Putamen (tissue), 1 donor: ENCODE measurements around the gene OSR1.
A peak's percentile ranks its signal among the peaks of the same experiment; 100 is the strongest.
"Not testable (repeated sequence)": the region's sequence is repeated elsewhere in the genome, so short reads cannot be mapped to it uniquely, and the experiment has no call there.

ENCODE experiments used
- DNase-seq: peaks from one replicate; pipeline ENCODE4 v3.0.0-alpha.2; 2016; ENCODE audit warnings: low spot score

The OSR1 gene

DNA sequence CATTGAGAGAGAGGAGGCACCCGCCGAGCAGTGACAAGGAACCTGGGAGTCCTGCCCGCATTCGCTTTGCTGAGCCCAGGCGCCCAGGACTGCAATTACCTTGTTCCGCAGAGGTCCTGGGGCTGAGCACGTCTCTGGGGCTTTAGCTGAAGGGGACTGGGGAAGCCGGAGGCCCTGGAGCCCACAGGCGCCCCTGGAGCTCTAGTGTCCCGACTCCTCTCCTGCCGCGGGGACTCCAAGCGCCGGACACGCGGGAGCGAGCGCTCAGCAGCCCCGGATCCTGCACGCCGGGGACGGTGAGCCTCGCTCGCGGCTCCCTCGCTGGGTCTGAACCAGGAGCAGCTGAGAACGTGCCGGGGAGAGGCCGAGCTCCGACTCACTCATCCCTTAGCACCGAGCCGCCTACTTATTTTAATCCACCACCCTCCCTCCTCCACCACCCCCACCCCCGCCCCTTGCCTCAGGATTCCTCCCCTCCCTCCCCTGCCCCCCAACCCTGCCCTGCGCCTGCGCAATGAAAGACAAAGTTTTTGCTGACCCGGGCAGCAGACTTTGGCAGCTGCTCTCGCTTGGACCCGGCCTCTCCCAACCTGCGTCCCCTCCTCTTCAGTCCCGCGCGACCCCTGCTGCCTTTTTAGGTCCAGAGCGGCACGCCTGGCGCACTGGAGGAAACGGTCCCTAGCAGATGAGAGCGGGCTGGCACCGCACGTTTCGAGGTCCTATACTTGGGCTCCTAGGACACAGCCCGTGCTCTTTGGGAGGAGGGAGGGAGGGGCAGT is at the start of gene OSR1:
OSR1 (minus strand) TSS at position 382 of the 779 bp plus-strand sequence. CDS start 4,818 bp downstream, outside the sequence.
- DNase-seq = no peak

- no peak for DNase-seq
These were observed 45.4 kb upstream of the OSR1 start for GRCh38 chr2:19403785-19404184.

DNA sequence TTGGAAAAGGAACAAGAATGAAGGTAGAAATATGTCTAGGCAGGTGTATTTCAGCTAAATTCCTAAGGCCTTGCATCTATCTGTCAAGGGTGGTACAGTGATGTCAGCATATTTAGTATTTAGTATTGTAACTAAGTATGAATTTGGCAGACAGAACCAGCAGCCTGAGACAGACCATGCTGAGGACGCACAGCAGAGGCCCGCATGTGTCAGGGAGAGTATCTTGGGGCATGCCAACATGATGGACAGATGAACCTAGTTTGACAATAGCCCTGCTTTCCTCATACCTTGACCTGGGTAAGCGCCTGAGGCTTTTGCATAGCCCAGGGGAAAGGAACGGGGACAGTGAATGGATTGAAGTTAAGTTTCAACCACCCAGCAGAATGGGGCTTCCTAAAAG is 33.8 kb upstream of the OSR1 start:
- no peak for DNase-seq

DNA sequence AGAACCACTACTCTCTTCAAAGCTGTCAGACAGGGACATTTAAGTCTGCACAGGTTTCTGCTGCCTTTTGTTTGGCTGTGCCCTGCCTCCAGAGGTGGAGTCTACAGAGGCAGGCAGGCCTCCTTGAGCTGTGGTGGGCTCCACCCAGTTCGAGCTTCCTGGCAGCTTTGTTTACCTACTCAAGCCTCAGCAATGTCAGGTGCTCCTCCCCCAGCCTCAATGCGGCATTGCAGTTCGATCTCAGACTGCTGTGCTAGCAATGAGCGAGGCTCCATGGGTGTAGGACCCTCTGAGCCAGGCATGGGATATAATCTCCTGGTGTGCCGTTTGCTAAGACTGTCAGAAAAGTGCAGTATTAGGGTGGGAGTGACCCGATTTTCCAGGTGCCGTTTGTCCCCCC is 31.0 kb upstream of the OSR1 start:
- not testable (repeated sequence) for DNase-seq

GRCh38 chr2:19380532-19380931 is 22.1 kb upstream of the OSR1 start:
- no peak for DNase-seq

- no peak for DNase-seq
These were observed 20.5 kb upstream of the OSR1 start for GRCh38 chr2:19378939-19379338.

GRCh38 chr2:19377717-19378116 is 19.3 kb upstream of the OSR1 start:
- DNase-seq = no peak

DNA sequence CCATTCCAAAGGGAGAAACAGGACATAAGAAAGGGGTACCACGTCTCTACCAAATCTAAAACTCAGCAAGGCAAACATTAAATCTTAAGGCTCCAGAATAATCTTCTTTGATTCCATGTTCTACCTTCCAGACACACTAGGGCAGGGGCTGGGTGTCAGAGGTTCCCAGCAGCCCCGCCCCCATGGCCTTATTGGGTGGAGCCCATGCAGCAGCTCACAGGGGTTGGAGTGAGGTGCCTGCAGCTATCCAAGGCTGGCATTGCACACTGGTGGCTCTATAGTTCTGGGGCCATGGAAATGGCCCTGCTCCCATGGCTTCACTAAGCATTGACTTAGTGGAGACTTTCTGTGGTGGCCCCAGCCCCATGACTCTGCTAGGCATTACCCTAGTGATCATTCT is 14.9 kb upstream of the OSR1 start:
- no peak for DNase-seq

DNA sequence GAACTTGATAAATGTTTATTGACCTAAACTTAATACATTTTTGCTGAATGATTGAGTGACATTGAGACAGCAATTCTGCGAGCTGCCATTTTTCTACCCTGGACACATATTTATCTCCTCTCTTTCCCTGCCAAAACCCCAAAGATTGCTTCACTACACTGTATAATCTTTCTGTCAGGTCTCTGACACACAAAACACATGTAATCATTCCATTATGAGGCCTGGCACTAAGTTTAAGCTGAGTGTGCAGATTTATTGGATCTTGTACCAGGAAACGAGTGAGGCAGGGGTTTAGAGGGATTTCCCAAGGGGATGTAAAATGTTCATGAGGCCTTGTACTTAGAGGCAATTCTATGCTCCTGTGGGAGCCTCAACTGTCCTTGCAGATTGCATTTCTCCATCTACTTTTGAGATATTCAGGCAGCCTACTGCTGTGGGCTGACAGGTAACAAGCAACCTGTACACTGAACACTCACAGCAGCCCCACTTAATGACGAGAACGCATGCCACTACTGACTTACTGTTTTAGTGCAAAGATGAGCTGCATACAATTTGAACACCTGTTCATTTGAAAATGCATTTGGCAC is 13.7 kb upstream of the OSR1 start:
- DNase-seq = no peak

- no peak for DNase-seq
These were observed 11.0 kb upstream of the OSR1 start for GRCh38 chr2:19369341-19369955.

GRCh38 chr2:19368760-19369159 is 10.3 kb upstream of the OSR1 start:
- DNase-seq = no peak

GRCh38 chr2:19367326-19367725 is 8.9 kb upstream of the OSR1 start:
- DNase-seq = no peak

- no peak for DNase-seq
These were observed 6.7 kb upstream of the OSR1 start for GRCh38 chr2:19365126-19365525.

GRCh38 chr2:19364014-19364413 is 5.6 kb upstream of the OSR1 start:
- DNase-seq = no peak

DNA sequence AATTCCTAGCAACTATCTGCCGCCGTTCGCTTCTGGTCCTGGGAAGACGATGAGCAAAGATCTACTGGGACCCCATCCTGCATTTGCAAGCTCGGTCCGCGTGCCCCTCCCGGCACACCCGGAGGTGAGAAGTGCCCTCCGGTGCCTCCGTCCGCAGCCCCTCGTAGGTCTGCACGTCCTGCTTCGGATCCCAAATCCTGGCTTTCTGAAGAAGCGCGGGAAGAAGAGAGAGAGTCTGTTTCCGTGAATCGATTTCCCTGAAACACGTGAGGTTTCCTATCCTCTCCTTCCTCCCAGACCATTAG is 5.0 kb upstream of the OSR1 start:
- no peak for DNase-seq

GRCh38 chr2:19362755-19363473 is 4.5 kb upstream of the OSR1 start:
- peak; percentile 72 for DNase-seq

- no peak for DNase-seq
These were observed 3.8 kb upstream of the OSR1 start for GRCh38 chr2:19362094-19362754.

DNA sequence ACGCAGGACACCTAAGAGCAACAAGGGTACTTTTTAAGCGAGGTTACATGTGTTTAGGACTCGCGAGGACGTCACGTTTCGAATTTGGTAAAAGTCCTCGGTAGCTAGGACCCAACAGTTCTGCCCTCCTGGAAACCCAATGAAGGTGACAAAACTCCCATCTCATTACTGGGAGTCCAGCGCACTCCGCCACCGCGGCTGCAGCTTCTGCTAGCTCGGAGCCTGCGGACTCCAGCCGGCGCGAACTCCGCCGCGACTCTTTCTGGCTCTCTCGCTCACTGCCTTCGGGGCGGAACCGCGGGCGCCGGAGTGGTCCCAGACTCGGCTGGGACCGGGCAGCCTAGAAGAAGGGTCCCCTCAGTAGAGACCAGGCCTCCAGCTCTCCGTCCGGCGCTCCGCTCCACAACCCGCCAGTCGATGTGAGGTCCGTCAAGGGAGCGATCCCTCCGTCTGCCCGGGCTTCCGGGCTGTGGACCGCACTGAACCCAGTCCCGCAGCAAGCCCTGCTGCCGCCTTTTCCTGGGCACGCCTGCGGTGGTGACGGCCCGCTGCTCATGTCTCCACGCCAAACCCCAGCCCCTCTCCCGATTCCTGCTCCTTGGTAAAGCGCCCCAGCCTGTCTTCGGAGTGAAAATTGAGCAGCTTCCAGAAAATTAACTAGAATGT is 3.0 kb upstream of the OSR1 start:
- no peak for DNase-seq

- no peak for DNase-seq
These were observed 2.5 kb upstream of the OSR1 start for GRCh38 chr2:19360966-19361321.

GRCh38 chr2:19360266-19360965 is 2.0 kb upstream of the OSR1 start:
- no peak for DNase-seq

DNA sequence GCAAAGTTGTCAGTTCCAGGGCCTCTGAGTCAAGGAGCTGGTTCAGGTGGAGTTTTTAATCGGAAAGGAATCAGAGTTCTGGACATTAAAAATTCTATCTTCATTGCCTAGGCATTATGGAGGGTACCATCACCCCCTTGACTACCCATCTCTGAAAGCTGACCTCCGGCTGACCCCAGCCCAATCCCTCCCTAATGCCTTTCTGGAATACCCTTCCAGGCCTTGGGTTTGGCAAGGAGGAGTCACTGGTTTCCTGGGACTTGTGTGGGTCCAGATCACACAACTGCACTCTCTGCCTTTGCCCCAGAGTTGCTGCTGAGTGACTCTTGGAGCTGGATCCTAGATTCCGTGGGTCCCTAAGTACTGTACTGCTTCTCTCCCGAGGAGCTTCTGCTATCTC is 1.0 kb upstream of the OSR1 start:
- DNase-seq = no peak
